GM19351 (cell line): Measurements from ENCODE around the gene EN1.

Experiments used
- ATAC-seq: cut with Tn5 transposase; IDR thresholded peaks from one replicate; pipeline ENCODE4 v1.9.1; 2021; ENCODE audit warnings: mild to moderate bottlenecking, moderate library complexity; ENCODE audit not compliant: unreplicated experiment

The EN1 gene

DNA sequence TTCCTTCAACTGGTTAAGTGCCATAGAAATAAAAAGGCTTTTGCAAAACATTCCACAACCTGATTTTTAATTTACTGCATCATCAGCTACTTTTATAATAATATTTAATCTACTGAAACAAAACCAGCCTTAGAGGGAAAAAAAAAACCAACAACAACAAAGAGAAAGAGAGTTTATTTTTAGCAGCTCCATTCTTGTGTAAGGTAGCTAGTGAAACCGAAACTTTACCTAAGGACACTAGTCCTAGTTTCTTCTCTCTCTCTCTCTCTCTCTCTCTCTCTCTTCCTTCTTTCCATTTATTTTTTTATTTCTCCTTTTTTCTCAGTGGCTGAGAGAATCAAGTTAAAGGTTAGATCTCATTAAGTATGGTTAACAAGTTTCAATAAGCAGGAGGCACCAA is 21.4 kb downstream of the EN1 start:
- no peak for ATAC-seq

DNA sequence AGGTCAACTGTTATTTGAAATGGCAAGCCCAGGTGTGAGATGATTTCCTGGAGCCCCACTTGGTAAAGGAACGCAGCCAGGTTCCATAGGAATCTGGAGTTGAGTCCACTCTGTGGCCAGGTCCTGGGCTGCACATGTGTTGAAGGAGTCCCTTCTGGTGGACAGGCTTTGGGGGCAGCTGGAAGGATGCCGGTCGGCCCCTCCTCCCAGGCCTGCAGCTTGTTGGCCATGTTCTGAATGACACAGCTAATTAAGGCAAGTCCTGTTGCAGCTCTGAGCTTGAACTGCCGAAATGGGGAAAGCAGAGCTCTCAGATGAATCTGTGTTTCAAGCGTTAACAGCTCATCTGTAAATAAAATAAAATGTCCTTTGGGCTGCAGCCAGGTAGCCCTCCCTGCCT is 23.8 kb downstream of the EN1 start:
- ATAC-seq, result no peak

DNA sequence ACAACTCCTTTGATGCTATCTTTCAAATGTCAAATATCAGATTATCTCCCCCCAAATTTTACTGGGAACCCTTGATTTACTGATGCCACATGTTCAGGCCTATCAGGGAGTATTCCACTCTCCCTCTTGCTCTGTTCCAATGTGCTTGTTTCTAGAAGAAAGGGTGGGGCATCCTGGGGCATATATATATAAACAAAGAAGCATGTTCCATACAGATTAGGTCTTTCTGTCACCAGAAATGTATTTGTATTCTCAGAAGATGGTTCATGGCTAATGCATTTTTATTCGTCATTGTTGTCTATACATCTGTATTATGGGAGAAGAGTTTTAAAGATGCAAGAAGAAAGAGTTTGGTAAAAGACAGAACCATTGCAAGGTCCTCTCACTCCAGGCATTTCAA is 24.9 kb downstream of the EN1 start:
- ATAC-seq, result no peak

DNA sequence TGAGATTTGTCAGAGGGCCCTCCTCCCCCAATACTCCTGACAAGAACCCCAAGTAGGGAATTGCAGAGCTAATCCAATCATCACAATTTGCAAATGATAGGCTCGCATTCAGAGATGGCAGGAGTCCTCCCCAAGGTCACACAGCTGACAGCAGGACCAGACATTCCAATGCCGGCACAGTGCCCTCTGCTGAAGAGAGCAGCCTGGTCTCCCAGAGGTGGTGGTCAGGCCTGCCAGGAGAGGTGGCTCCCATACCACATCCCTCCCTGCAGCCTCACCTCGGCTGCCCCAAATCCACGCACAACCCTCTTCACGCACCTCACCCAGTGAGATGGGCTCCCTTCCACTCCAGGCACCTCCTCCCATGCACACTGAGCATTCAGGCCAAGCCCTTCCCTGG is 25.4 kb downstream of the EN1 start:
- ATAC-seq, result no peak

DNA sequence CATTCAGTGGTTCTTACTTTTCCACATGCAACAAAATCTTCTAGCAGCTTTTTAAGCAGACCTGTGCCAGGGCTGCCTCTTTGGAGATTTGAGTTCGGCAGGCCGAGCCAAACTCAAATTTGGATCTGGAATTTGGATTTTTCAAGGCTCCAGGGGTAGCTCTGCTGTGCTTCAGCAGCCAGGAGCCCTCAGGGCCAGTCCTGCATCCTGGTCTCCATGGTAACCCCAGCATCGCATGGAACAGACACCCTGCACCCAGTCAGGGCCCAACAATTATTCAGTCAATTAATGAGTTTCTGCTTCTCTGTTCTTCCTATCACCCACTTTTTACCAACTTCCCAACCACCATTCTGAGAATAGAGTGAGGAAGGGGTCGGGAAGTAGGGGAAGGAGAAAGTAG is 30.0 kb downstream of the EN1 start:
- ATAC-seq, result no peak

DNA sequence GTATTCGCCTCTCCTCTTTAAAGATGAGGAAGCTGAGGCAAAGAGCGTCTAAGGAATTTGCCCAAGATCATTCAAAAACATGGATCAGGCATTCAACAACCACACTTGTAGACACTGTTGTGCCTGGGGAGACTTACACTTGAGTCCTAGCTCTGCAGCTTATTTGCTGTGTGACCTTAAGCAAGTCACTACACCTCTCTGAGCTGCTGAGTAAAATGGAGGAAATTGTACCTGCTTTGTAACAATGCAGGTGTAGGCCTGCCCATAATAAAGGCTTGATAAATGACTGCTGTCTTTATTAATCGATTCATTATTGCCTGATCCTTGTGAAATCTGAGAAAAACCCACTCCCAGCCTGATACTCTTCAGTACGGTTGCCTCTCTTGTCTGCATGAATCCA is 30.8 kb downstream of the EN1 start:
- ATAC-seq, result no peak

DNA sequence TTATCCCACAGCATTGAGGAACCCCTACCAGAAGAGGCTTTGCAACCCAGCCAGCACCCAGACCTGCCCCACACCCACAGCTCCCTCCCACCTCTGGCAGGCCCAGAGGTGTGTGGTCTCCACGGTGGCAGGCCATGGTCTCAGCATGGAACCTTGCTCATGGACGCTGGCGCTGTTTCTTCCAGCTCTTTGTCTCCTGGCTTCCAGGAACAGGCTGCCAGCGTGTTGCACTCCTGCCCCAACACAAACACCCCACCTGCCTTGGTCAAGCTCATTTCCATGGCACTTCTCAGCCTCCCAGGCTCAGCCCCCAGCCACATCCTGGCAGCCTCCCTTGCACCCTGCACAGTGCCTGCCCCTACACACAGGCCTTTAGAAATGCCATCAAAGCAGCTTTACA is 31.7 kb downstream of the EN1 start:
- ATAC-seq, result no peak

DNA sequence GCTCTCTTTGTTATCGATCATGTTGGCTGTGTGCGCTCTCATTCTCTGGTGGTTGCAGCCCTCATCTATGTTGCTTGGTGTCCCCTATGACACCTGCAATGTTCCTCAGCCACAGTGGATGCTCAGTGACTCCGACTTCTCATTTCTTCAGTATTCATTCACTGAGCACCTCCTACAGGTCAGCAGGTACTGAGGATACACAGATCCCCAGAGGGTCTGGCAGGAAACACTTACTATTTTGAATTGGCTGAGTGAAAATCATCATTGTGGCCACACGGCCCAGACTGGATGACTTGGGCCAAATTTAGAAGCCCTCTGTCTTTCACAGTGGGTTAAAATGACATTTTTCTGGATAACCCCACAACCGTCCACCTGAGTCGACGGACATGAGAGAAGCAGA is 32.1 kb downstream of the EN1 start:
- ATAC-seq, result no peak

DNA sequence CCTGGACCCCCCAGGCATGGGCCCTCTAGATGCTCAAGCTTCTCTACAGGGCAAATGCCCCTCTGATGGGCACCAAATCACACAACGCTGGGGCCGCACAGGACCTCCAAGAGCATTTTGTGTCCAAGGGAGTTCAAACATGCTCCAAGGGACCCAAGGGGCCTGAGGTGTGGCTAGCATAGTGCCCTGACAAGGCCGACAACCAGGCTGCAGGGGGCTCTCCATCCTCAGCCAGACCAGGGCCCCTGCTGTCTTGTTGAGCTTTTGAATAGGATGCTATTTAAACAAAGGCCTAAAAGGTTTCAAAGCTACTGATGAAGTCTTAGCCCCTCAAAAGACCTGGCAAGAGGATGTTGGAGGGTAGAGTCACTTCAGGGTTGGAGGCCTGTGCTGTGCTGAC is 33.1 kb downstream of the EN1 start:
- ATAC-seq, result no peak

DNA sequence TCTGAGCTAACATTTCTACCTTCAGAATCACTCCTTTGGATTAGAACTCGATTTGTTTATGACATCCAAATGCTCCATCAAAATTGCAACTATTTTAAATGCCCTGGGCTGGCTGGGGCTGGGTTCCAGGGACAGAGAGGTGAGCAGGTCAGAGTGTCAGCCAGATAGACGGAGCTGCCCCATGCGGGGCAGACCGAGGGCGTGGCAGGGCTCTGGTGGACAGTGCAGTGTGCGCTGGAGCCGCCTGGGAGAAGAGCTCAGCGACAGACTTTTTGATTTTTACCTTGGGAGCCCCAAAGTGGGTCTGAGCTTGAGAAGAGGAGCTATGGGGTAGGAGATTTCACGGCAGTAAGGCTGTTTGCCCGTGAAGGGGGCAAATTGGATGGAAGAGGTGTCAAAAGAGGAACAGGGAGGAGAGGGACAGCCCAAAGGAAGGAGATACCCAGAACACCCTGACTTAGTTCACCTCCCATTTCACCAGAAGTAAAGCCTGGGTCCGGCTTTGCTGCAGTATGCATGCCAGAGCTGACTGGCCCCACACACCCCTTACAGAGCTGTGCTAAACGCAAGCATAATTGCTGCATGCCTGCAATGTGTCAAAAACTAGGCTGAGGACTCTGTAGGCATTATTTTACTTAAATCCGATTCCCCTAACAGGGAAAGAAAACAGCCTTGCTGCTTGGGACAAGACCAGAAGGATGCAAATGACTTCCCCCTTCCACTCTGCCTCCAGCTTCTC is 33.7 kb downstream of the EN1 start:
- no peak for ATAC-seq

DNA sequence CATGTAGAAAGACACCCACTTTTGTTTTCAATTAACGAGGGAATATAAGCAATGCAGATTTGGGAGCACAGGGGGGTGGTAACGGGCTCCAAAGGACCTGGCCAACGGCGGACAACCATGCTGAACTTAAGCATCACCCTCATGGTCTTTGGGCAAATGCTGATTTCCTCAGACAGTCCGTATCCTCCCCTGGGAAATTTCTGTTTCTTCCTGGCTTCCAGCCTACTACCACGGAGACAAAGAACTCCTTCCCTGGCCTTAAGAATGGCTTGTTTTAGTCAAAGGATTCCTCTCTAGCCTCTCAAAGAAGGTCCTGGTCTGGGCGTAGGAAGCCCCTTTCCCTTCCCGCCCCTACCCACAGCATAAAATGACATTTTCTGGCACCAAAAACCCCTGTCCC is 34.3 kb downstream of the EN1 start:
- no peak for ATAC-seq

DNA sequence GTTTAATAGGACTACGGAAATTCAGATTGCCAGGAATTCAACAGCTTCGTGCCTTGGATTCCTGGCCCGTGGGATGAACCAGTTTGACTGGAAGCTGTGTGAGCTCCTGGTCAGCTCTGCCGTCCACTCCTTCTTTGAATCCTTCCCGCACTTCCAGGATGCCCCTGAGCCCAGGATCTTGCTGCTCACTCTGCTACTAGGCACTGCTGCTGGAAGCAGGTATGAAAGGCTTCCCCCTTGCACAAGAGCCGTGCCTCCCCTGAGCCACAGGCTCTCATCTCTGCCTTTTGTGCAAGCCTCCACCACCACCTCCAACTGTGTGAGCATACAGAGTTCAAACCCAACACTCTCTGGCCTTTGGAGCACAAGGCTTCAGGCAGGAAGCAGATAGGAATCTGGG is 34.9 kb downstream of the EN1 start:
- no peak for ATAC-seq

DNA sequence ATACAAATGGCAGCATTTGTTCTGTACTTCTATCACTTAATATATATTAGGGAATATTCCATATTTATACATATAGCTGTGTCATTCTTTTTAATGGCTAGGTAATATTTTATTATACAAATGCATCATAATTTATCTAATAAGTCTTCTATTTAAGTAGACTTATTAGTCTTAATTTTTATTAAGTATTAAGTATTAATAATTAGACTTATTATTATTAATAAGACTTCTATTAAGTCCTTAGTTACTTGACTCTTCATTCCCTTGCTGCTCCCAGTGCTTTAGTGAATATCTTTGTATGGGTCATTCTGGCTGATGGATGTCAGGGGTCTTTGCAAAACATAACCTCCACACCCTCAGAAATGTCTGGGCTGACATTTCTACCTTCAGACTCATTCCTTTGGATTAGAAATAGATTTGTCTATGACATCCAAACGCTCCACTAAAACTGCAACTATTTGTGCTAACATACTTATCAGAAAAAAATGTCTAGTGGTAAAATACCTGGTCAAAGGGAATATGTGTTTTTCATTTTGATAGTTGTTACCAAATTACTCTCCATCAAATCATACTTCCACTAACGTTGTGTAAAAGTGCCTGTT is 35.8 kb downstream of the EN1 start:
- ATAC-seq, result no peak

DNA sequence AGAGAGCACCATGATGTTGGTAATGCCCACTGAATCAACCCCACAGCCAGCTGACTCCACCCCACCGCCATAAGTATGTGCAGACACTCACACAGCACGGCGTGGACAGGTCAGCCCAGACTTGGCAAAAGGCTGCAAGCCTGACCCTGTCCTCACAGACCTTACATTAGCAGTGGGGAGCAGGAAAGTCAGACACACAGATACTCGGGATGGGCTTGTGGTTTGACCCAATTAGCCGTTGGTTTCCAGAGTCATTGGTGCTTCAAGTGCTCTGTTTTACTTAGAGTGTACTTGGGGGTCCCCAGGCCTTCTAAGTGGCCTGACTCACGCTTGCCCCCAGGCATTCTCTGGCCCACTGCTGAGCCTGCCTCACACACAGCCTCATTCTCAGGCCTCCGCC is 36.7 kb downstream of the EN1 start:
- no peak for ATAC-seq

DNA sequence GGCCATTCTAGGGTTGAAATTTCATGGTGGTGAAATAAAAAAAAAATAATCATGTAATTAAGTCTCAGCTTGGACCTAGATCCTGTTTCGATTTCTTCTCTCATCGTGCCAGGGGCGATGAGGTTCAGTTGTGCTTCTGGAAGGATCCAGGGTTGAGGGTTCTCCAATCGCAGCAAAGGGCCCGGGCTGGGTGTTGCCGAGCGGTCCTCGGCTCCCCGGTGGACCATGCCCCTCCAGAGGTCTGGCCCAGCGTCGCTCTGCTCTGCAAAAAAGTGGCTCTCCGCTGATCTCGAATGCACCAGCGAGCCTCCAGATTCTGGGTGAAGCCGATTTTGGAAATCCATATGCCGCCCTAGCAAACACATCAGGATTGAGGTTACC is 39.0 kb downstream of the EN1 start:
- ATAC-seq, result no peak

DNA sequence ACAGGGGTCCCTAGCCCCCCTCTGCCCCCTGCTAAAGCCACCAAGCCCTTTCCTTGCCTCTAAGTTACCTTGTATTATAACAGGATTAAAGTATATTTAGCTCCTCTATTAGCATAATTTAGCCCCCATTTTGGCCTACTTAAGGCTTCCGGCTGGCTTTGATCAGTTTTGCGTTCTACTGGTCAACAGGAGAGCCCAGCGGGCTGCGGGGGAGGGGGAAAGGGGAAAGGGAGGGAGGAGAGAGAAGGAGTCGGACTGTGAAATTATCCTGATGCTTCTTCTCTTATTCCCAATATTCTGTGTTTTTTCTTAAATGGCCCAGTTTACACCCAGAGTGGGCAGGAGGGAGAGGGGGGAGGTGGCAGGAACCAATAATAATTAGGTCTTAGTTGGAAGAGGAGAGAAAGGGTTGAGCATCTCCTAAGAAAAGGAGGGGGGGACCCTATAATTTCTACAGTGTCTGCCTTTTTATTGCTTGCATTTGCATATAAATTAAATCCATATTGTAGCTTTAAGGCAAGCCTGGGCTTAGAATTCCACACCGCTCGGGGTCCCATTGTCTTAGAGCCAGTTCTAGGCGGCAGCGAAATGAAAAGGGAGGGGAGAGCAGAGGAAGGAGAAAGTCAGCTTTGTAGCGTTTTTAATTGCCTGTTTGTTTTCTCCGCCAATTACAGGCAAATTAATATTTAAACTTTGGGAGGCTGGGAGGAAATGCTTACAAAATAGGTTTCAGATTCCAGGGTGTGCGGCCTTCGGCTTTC is 39.6 kb downstream of the EN1 start:
- no peak for ATAC-seq

DNA sequence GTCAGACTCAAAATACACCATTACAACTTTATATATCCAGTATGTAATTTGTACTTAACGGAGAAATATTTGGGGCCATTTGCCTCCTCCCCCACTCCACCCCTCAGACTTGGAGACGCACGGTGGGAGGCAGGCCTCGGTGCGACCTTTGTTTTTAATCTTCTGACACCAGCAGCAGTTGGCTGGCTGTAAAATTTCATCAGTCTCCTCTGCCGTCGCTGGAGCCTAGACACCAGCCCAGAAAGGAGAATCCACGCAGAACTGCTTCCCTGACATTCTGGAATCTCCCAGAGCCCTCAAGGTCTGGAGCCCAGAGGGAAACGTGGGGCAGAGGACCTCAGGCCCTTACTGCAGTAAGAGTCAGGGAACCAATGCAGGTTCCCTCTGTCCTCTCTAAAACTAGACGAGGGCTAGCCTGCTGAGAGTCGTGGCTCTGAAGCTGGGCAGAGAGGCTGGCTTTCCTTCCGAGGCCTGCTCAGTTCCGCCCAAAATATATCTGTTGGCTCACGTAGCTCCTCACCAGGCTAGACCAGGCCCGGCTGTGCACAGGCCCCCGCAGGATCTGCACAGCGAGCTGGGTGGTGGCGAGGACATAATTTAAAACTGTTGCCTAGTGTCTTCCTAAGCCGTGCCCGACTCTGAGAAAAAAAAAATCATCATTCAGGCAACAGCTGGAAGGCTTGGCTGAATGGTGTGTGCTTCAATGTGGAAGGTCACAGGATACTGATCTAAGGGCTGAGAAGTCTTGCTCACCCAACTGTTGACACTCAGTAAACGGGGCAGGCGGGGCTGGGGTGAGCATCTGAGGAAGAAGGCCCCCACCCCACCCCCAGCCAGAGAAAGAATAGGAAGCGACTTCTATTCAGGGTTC is 40.4 kb downstream of the EN1 start:
- ATAC-seq, result no peak

DNA sequence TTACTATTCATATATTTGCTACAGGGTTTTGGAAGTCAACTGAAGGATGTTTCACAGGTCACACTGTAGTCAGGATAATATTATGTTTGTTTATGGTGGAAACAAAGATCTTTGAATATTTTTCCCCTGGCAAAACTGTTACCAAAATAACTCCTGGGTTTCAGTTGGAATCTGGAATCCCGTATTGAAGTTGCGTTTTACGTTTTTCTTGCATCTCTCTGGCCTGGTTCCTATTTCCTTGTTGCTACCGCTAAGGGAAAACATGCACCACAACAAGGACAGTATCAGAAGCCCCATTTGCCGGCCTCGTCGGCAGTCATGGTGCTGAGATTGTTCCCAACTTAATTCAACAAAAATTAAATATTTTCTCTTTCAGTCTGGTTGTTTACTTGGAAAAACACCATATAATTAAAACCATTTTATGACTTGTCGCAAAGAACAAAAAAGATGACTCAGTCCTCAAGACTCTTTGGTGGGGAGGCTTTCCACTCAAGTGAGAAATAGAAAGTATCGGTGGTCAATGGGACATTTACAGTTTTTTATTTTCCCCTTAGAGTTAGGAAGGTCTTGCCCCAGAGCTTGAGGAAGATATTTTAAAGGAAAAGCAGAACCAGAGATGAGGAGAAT is 42.3 kb downstream of the EN1 start:
- ATAC-seq, result no peak

DNA sequence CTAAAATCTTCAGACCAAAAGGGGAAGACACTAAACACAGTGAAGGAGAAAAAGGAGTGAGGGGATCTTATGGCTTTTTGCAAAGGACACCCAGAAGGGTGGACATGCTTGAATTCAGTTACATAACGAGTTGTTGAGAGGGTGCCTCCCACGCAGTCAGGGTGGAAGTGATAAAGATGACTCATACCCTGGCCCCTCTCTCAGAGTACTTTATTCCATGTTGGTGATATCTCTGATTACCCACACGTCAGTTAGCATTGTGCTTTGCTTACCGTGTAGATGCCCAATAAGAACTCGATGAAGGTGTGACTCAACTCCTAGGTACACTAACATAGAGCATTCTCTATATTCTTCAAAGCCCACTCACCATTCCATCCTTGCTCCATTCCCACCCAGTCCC is 44.4 kb downstream of the EN1 start:
- ATAC-seq, result no peak

DNA sequence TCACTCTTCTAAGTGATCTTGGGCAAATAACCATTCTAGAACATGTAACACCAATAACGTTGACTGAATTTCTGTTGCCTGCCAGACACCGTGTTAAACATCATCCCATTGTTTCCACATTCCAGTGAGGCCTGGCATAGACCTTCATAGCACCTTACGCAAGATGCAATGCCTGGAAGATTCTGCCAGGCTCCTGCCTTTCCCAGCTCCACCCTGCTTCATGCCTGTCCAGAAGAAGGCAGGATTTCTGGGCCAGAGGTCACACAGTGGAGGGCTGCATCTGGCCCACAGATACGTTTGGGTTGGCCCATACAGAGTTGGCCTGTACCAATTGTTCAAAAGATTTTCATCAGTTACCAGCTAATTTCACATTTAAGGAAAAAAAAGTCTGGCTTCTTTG is 46.3 kb downstream of the EN1 start:
- ATAC-seq, result no peak

DNA sequence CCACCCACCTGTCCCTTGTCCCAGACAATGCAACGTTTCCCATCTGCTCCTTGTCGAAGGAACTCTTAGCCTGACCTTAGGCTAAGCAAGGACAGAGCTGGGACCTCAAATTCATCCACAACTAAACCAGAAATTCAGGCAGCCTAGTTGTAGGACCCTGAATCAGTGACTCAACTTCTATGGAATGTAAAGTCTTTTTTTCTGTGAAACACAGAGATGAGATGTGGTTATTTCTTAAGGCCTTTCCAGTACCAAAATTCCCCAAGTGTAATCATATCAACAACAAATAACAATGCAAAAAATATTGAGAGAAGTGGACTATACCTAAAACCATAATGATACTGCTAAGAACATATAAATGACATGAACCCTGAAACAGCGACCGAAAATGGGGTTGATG is 46.7 kb downstream of the EN1 start:
- ATAC-seq, result no peak
